ENCODE results near the gene MLPH.
"Not testable (repeated sequence)": the region's sequence is repeated elsewhere in the genome, so short reads cannot be mapped to it uniquely, and the experiment has no call there.

Gene MLPH

DNA sequence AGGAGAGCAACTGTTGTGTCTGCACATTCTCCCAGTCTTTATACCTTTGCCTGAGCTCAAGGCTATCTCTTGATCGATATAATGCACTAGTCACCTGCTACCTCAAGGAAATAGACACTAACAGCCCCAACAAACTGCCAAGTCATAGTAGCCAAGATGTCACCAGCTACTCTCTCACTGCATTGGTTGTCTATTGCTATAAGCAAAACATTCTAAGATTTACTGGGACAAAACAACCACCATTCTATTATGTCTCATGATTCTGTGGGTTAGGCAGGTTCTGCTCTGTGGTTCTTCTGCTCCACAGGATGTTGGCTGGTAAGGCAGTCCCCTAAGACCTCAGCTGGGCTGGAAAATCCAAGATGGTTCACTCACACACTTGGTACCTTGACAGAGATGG is 28.5 kb upstream of the MLPH start:
- TF ChIP-seq, protein P1, sequence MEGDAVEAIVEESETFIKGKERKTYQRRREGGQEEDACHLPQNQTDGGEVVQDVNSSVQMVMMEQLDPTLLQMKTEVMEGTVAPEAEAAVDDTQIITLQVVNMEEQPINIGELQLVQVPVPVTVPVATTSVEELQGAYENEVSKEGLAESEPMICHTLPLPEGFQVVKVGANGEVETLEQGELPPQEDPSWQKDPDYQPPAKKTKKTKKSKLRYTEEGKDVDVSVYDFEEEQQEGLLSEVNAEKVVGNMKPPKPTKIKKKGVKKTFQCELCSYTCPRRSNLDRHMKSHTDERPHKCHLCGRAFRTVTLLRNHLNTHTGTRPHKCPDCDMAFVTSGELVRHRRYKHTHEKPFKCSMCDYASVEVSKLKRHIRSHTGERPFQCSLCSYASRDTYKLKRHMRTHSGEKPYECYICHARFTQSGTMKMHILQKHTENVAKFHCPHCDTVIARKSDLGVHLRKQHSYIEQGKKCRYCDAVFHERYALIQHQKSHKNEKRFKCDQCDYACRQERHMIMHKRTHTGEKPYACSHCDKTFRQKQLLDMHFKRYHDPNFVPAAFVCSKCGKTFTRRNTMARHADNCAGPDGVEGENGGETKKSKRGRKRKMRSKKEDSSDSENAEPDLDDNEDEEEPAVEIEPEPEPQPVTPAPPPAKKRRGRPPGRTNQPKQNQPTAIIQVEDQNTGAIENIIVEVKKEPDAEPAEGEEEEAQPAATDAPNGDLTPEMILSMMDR (conservative IDR thresholded peaks at IDR 0.05) = no peak
- no peak for TF ChIP-seq ZFX (IDR thresholded peaks at IDR 0.05)
- H3K27ac ChIP-seq = no peak overlapping the region

DNA sequence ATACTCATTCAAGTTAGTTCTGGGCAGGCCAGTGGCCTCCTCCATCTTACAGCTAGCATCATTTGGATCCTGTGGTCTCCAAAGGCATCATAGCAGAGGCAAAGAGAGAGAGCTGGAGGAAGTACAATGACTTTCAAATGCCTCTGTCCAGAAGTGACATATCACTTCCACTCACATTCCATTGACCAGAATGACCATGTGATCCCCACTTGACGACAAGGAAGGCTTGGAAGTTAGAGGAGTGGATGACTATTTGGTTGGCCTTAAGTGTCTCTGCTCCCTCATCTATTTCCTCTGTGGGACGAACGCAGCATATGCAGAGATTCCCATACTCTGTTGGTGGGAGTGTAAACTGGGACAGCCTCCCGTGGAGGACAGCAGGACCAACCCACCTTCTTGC is 27.8 kb upstream of the MLPH start:
- no peak for TF ChIP-seq ZFX (IDR thresholded peaks at IDR 0.05)
- TF ChIP-seq, protein P1 (conservative IDR thresholded peaks at IDR 0.05) = no peak
- no peak overlapping the region for H3K27ac ChIP-seq

DNA sequence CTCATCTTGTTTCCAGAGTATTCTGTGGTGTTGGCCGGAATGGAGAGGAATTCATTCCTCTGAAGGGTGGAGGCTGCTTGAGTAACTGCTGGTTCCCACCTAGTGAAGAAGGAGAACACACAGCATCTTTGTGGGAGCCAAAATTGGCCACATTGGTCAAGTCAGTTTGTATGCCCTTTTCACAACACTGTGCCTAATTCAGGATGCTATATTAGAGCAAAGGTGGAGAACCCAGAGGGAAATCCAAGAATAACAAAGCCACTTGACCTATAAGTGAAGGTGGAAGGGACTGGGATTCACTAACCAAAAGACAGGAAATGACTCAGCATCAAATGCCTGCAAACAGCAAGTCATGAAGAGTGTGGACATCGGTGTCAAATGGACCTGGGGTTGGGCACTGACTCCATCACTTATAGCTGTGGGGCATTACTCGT is 27.3 kb upstream of the MLPH start:
- H3K27ac ChIP-seq = no peak overlapping the region
- TF ChIP-seq ZFX (IDR thresholded peaks at IDR 0.05) = no peak
- TF ChIP-seq, protein P1 (conservative IDR thresholded peaks at IDR 0.05) = no peak

DNA sequence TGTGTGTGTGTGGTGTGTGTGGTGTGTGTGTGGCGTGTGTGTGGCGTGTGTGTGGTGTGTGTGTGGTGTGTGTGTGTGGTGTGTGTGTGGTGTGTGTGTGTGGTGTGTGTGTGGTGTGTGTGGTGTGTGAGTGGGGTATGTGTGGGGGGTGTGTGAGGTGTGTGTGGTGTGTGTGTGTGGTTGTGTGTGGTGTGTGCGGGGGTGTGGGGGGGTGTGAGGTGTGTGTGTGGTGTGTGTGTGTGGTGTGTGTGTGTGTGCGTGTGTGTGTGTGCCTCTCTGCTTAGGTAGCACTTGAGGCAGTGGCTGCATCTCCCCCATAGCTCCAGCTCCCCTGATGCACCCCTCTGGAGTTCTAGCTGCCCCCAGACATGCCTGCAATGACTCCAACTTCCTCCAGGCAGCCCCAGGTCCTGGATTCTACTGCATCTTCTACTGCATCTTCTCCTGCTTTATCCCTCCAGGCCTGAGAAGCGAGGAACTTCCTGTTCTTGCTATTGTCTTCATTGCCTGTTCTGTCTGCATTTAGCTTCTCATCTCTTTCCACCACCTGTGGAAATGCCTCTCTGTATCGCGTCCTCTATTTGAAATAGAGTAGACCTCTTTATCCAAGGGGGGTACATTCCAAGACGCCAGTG is 22.2 kb upstream of the MLPH start:
- H3K27ac ChIP-seq = no peak overlapping the region
- TF ChIP-seq, protein P1 (conservative IDR thresholded peaks at IDR 0.05) = no peak
- no peak for TF ChIP-seq ZFX (IDR thresholded peaks at IDR 0.05)

DNA sequence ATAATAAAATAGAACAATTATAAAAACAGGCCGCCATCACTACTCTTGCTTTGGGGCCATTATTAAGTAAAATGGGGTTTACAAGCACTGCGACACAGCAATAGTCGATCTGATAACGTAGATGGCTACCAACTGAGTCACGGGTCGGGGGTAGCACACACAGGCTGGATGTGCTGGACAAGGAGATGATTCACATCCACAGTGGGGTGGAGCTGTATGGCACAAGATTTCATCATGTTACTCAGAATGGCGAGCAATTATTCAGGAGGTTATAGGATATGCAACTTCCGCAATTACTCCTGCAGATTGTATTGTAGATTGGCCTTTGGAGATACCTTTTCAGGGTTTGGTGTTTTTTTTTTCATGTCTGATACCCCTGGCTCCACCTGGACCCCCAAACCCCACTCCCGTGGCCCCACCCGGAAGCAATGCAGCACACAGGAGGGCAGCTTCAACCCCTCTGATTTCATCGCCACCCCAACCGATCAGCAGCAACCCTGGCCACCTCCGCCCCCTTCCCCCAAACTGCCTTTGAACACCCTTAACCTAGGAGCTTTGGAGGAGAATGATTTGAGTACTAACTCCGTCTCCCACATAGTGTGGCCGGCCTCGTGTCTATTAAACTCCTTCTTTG is 21.4 kb upstream of the MLPH start:
- no peak overlapping the region for H3K27ac ChIP-seq
- no peak for TF ChIP-seq ZFX (IDR thresholded peaks at IDR 0.05)
- TF ChIP-seq, protein P1 (conservative IDR thresholded peaks at IDR 0.05) = no peak

DNA sequence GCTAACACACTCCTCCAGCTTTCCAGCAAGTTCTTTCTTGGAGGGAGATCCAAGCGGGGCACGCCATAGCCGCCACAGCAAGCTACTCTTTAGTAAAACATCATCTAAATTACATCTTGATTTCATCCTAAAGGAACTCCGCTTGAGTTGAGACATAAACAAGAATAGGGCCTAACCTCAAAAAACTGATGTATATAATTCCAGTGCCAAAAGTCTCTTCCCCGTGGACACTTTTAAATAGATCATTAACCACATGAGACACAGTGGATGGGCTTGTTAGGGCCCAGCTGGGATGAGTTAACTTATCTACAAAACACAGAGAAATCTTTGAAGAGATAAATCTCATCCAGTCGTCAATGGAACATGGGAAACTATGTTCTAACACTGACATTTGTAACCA is 20.8 kb upstream of the MLPH start:
- TF ChIP-seq, protein P1 (conservative IDR thresholded peaks at IDR 0.05) = no peak
- no peak for TF ChIP-seq ZFX (IDR thresholded peaks at IDR 0.05)
- H3K27ac ChIP-seq = no peak overlapping the region

DNA sequence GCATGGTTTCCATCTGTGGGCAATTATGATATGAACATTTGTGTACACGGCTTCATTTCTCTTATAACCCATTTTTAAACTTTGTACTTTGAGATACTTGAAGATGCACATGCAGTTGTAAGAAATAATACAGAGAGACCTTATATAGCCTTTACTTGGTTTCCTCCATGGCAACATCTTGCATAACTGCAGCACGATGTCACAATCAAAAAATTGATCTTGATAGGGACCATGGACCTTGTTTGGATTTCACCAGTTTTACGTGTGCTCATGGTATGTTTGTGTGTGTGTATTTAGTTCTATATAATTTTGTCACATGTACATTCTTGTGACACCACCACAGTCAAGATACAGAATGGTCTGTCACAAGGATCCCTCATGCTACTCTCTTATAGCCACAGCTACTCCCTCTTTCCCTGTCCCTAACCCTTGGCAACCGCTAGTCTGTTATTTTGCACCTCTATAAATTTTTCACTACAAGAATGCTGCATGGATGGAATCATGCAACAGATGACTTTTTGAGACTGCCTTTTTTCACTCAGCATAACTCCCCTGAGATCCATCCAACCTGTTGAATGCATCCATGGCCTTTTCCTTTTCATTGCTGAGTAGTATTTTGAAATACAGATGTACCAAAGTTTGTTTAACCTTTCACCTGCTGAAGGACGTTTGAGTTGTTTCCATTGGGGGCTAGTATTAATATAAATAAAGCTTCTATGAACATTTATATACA is 19.4 kb upstream of the MLPH start:
- no peak overlapping the region for H3K27ac ChIP-seq
- no peak for TF ChIP-seq ZFX (IDR thresholded peaks at IDR 0.05)
- TF ChIP-seq, protein P1 (conservative IDR thresholded peaks at IDR 0.05) = no peak

DNA sequence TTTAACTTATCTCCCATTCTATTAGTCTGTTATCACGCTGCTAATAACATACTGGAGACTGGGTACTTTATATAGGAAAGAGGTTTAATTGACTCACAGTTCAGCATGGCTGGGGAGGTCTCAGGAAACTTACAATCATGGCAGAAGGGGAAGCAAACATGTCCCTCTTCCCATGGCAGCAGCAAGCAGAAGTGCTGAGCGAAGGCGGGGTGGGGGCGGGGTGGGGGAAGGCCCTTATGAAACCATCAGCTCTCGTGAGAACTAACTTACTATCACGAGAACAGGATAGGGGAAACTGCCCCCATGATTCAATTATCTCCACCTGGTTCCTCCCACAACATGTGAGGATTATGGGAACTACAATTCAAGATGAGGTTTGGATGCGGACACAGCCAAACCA is 17.6 kb upstream of the MLPH start:
- H3K27ac ChIP-seq = not testable (repeated sequence)

All from C4-2B (cell line).